22Rv1 (cell line): ENCODE results near the gene ZSCAN25.

ENCODE experiments used
- ZFX ChIP-seq: fragments of 450-650 bp; IDR thresholded peaks from 2 replicates; pipeline ENCODE4 v1.6.1; 2017; ENCODE audit warnings: antibody characterized with exemption, borderline replicate concordance
- TF ChIP-seq, protein P1 (sequence below): fragments of 450-650 bp; IDR thresholded peaks from 2 replicates; pipeline ENCODE4 v1.5.1; 2017; ENCODE audit warnings: mild to moderate bottlenecking

DNA sequence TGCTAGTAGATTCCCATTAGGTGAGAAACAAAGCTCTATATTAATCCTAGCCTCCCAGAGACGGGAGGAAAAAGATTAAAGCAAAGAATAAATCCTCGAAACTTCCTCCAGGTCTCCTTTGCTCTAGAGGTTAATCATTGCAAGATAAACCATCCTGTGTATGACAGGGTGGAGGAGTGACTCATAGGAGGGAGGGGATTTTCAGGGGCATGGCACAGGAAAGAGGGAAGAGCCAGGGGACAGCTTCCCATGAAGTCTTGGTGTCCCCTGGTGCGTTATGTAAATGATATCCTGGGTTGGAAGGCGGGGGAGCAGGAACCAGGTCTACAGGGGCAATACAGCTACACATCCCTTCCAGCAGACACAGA is 62.3 kb downstream of the ZSCAN25 start:
- TF ChIP-seq, protein P1, sequence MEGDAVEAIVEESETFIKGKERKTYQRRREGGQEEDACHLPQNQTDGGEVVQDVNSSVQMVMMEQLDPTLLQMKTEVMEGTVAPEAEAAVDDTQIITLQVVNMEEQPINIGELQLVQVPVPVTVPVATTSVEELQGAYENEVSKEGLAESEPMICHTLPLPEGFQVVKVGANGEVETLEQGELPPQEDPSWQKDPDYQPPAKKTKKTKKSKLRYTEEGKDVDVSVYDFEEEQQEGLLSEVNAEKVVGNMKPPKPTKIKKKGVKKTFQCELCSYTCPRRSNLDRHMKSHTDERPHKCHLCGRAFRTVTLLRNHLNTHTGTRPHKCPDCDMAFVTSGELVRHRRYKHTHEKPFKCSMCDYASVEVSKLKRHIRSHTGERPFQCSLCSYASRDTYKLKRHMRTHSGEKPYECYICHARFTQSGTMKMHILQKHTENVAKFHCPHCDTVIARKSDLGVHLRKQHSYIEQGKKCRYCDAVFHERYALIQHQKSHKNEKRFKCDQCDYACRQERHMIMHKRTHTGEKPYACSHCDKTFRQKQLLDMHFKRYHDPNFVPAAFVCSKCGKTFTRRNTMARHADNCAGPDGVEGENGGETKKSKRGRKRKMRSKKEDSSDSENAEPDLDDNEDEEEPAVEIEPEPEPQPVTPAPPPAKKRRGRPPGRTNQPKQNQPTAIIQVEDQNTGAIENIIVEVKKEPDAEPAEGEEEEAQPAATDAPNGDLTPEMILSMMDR, result no peak
- TF ChIP-seq ZFX, result no peak
